Measurements from ENCODE around the gene LRRC9. TPM values are rescaled to one million over a fixed set of nuclear protein-coding genes. Genes with fewer than 3 reads are reported as not detected.

The LRRC9 gene
- total RNA-seq = under 1 TPM; 0.06 to 0.34 TPM
- long read RNA-seq = 0 reads

GRCh38 chr14:59919570-59920377, at the start of gene LRRC9:
Gene LRRC9, plus strand, starts transcription at chr14:59920144.
- peak; percentile 64 for ATAC-seq
- intact Hi-C loops (cut with DNase I, micrococcal nuclease) = no loop called here
- peak; percentile 11 to 25 for DNase-seq

GRCh38 chr14:59870277-59871165, 49.4 kb upstream of the LRRC9 start, which contains the start of gene RTN1:
Gene RTN1, minus strand, starts transcription at chr14:59870776. Its CDS starts 146 bp downstream, at chr14:59870630.
- peak in 1 of 2 donors; percentile 36 for DNase-seq
- peak; percentile 80 for ATAC-seq
- intact Hi-C loops (cut with DNase I, micrococcal nuclease) = no loop called here

- DNase-seq (no peak), ATAC-seq (no peak)
- intact Hi-C loops (cut with DNase I, micrococcal nuclease) = no loop called here
Measured at GRCh38 chr14:59871166-59871495, 48.8 kb upstream of the LRRC9 start.

- no peak for DNase-seq
- intact Hi-C loops (cut with DNase I, micrococcal nuclease) = no loop called here
- ATAC-seq = no peak
Measured at GRCh38 chr14:59882957-59883356, 37.0 kb upstream of the LRRC9 start.

GRCh38 chr14:59890676-59891075, 29.3 kb upstream of the LRRC9 start:
- DNase-seq = no peak
- intact Hi-C loops (cut with DNase I, micrococcal nuclease) = no loop called here
- ATAC-seq = no peak

GRCh38 chr14:59895721-59896120, 24.2 kb upstream of the LRRC9 start:
- intact Hi-C loops (cut with DNase I, micrococcal nuclease) = no loop called here
- DNase-seq (no peak), ATAC-seq (no peak)

- DNase-seq (peak in 1 of 2 donors; percentile 20), ATAC-seq (peak; percentile 74)
Measured at GRCh38 chr14:59897757-59898383, 22.1 kb upstream of the LRRC9 start.

GRCh38 chr14:59900556-59900955, 19.4 kb upstream of the LRRC9 start:
- intact Hi-C loops (cut with DNase I, micrococcal nuclease) = no loop called here
- DNase-seq (no peak), ATAC-seq (no peak)

More at GRCh38 chr14:59897757-59898383, 22.1 kb upstream of the LRRC9 start:
- intact Hi-C loops (cut with DNase I, micrococcal nuclease) = no loop called here

GRCh38 chr14:59904184-59904583, 15.8 kb upstream of the LRRC9 start:
- no peak for ATAC-seq
- DNase-seq = no peak
- intact Hi-C loops (cut with DNase I, micrococcal nuclease) = no loop called here

GRCh38 chr14:59905188-59905587, 14.8 kb upstream of the LRRC9 start:
- no peak for ATAC-seq
- no peak for DNase-seq
- intact Hi-C loops (cut with DNase I, micrococcal nuclease) = no loop called here

GRCh38 chr14:59912443-59912842, 7.5 kb upstream of the LRRC9 start:
- intact Hi-C loops (cut with DNase I, micrococcal nuclease) = no loop called here
- no peak for ATAC-seq
- DNase-seq = no peak

- peak; percentile 67 for ATAC-seq
- intact Hi-C loops (cut with DNase I, micrococcal nuclease) = no loop called here
- DNase-seq = no peak
Measured at GRCh38 chr14:59913187-59913586, 6.8 kb upstream of the LRRC9 start.

GRCh38 chr14:59918824-59919569, 947 bp upstream of the LRRC9 start:
- DNase-seq = peak in 1 of 2 donors; percentile 7
- intact Hi-C loops (cut with DNase I, micrococcal nuclease) = no loop called here

GRCh38 chr14:59920378-59920683, 387 bp downstream of the LRRC9 start:
- ATAC-seq (peak; percentile 89), DNase-seq (peak in 1 of 2 donors; percentile 34)
- intact Hi-C loops (cut with DNase I, micrococcal nuclease) = no loop called here

More at GRCh38 chr14:59918824-59919569, 947 bp upstream of the LRRC9 start:
- peak; percentile 47 for ATAC-seq

GRCh38 chr14:59925797-59926196, 5.9 kb downstream of the LRRC9 start:
- DNase-seq (no peak), ATAC-seq (no peak)
- intact Hi-C loops (cut with DNase I, micrococcal nuclease) = no loop called here

GRCh38 chr14:59926534-59926933, 6.6 kb downstream of the LRRC9 start:
- DNase-seq = no peak
- intact Hi-C loops (cut with DNase I, micrococcal nuclease) = no loop called here
- ATAC-seq = no peak

GRCh38 chr14:59931237-59931636, 11.3 kb downstream of the LRRC9 start:
- no peak for DNase-seq
- ATAC-seq = peak; percentile 95
- intact Hi-C loops (cut with DNase I, micrococcal nuclease) = no loop called here

- ATAC-seq = peak; percentile 58
- intact Hi-C loops (cut with DNase I, micrococcal nuclease) = no loop called here
- DNase-seq = no peak
Measured at GRCh38 chr14:59936145-59936544, 16.2 kb downstream of the LRRC9 start.

- ATAC-seq (no peak), DNase-seq (no peak)
- intact Hi-C loops (cut with DNase I, micrococcal nuclease) = no loop called here
Measured at GRCh38 chr14:59939828-59940227, 19.9 kb downstream of the LRRC9 start.

Data from left colon (tissue), 2 donors.